Astrocyte (in vitro differentiated cells and primary cell): ENCODE data around the gene CACNB2.

Source experiments
- CTCF ChIP-seq: IDR thresholded peaks from 2 replicates; pipeline ENCODE4 v1.5.1; 2011; ENCODE audit warnings: low read depth, mild to moderate bottlenecking, inconsistent platforms, low read length, moderate library complexity; ENCODE audit not compliant: insufficient read depth
- EZH2 ChIP-seq: IDR thresholded peaks from 2 replicates; pipeline ENCODE4 v1.6.1; 2012; ENCODE audit warnings: mild to moderate bottlenecking, low read length, inconsistent platforms; ENCODE audit not compliant: insufficient read depth

- no peak for TF ChIP-seq CTCF
- TF ChIP-seq EZH2: no peak
These were observed 374.3 kb downstream of the CACNB2 start for GRCh38 chr10:18514537-18514936.
